Prostate gland (tissue), 2 donors: ENCODE measurements around the gene COPS8. TPM values are rescaled to one million over a fixed set of nuclear protein-coding genes. Genes with fewer than 3 reads are reported as not detected.

Experiments
- DNase-seq: peaks from one replicate; pipeline ENCODE4 v3.0.0-alpha.2; 2019; ENCODE audit warnings: low spot score
- H3K27ac ChIP-seq, 2 donors: fragments of 200-600 bp; sonication (generic); 2 replicates each; pipeline ENCODE4 v1.5.1; 2017 to 2019
- H3K27me3 ChIP-seq: fragments of 200-600 bp; sonication (generic); replicated peaks from 2 replicates; pipeline ENCODE4 v1.5.1; 2019; ENCODE audit not compliant: insufficient read depth
- H3K36me3 ChIP-seq, 2 donors: fragments of 200-600 bp; sonication (generic); 1 replicate in 1 of 2; 2 replicates in 1 of 2; pipeline versions ENCODE4 v1.5.1 to v1.8.1; 2017 to 2019
- H3K4me1 ChIP-seq: fragments of 200-600 bp; sonication (generic); replicated peaks from 2 replicates; pipeline ENCODE4 v1.5.1; 2019
- H3K4me3 ChIP-seq, 2 donors: fragments of 200-600 bp; sonication (generic); 2 replicates each; pipeline ENCODE4 v1.5.1; 2017 to 2019
- H3K9me3 ChIP-seq: fragments of 200-600 bp; sonication (generic); 2 replicates; pipeline ENCODE4 v1.5.1; 2017
- POLR2A ChIP-seq: fragments of 450-650 bp; IDR thresholded peaks from one replicate; pipeline ENCODE4 v1.6.1; 2016; ENCODE audit warnings: antibody characterized with exemption, mild to moderate bottlenecking
- POLR2AphosphoS5 ChIP-seq: sonication (generic); formaldehyde crosslinking; IDR thresholded peaks from one replicate; pipeline ENCODE4 v1.6.1; 2017; ENCODE audit warnings: antibody characterized with exemption
- WGBS: methylation state at CpG from one replicate; pipeline ENCODE4 v1.1.5; 2018; 5-methylcytosine and 5-hydroxymethylcytosine counted together
- intact Hi-C: fragments of 100-400 bp; cut with DNase I; formaldehyde crosslinking; loops from one replicate; pipeline ENCODE4 v1.14.2; 2022
- total RNA-seq, 2 donors: library from RNA; depleted of rRNA; stranded (reverse); fragments of >200 nt; gene quantifications; one replicate each; pipeline ENCODE4 v1.1.0, GENCODE V29; 2016
- TF ChIP-seq, protein P1 (sequence below), 4 experiments: fragments of 200-600 bp in 2 of 4; fragments of 450-650 bp in 2 of 4; sonication (generic) in 2 of 4; IDR thresholded peaks; 1 replicate in 3 of 4; 2 replicates in 1 of 4; pipeline ENCODE4 v1.5.1; 2016 to 2019; ENCODE audit warnings: antibody characterized with exemption in 4 of 4, mild to moderate bottlenecking in 2 of 4, moderate library complexity in 2 of 4

The COPS8 gene
- total RNA-seq, 2 donors from 2014 or later: 73.1 to 90.0 TPM

DNA sequence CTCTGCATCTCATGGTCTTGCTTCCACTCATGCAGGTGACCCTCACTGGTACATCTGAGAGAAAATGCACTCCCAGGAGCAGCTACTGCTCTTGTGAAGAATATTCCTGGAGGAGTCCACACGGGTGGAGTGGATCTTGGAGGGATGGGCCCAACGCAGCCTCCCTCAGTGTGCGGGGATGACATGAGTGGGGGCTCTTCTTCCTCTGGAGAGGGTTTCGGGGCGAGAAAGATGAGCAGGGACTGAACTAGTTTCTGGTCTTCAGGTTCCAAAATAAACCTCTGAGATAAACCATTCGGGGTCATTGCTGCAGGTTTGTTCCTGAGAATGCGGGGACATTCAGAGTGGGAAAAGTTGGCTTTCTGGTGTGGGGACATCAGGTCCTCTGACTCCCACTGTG is 39.1 kb downstream of the COPS8 start:
- DNase-seq: no peak
- H3K27ac ChIP-seq: no peak overlapping the region
- 95% methylated on average over 7 of the region's 7 CpGs for WGBS
- H3K36me3 ChIP-seq: no peaks in the 10 kb centered on the region
- H3K4me1 ChIP-seq: peaks cover 3% of the 10 kb centered on the region
- H3K27me3 ChIP-seq: no peaks in the 10 kb centered on the region
- H3K9me3 ChIP-seq: no peaks in the 10 kb centered on the region
- intact Hi-C loops: loop anchor here (5.0 to 10.0 kb wide), 2 partner anchors 290 to 347 kb away; partner anchors contain the start of gene COL6A3
- TF ChIP-seq POLR2A (no peak), POLR2AphosphoS5 (no peak)
- TF ChIP-seq, protein P1, sequence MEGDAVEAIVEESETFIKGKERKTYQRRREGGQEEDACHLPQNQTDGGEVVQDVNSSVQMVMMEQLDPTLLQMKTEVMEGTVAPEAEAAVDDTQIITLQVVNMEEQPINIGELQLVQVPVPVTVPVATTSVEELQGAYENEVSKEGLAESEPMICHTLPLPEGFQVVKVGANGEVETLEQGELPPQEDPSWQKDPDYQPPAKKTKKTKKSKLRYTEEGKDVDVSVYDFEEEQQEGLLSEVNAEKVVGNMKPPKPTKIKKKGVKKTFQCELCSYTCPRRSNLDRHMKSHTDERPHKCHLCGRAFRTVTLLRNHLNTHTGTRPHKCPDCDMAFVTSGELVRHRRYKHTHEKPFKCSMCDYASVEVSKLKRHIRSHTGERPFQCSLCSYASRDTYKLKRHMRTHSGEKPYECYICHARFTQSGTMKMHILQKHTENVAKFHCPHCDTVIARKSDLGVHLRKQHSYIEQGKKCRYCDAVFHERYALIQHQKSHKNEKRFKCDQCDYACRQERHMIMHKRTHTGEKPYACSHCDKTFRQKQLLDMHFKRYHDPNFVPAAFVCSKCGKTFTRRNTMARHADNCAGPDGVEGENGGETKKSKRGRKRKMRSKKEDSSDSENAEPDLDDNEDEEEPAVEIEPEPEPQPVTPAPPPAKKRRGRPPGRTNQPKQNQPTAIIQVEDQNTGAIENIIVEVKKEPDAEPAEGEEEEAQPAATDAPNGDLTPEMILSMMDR (IDR thresholded peaks at IDR 0.05): no peak
- H3K4me3 ChIP-seq: no peak overlapping the region

DNA sequence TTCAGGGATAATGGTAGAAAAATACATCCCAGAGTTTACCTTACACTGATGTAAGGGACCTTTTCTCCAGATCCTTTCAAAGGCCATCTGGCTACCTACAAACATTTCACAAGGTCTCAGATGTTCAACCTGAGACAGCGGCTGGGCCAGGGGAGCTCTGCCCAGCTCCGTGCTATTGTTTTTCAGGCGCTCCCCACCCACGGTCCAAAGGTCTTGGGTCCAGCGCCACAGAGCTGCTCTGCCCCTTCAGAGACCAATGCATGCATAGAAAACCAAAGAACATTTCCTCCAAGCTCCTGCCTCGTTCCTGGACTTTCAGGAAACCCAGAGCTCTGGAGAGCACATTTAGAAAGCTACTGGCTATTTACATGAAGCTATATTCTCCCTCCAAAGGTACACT is 40.3 kb downstream of the COPS8 start:
- no peaks in the 10 kb centered on the region for H3K27me3 ChIP-seq
- no peaks in the 10 kb centered on the region for H3K9me3 ChIP-seq
- no peak for DNase-seq
- intact Hi-C loops: loop anchor here (10.0 kb wide), 1 partner anchor 289 kb away; the partner anchor contains the start of gene COL6A3
- H3K36me3 ChIP-seq: no peaks in the 10 kb centered on the region
- H3K4me3 ChIP-seq: no peak overlapping the region
- WGBS: 90% methylated on average over 6 of the region's 6 CpGs
- TF ChIP-seq POLR2AphosphoS5: no peak
- TF ChIP-seq, protein P1 (IDR thresholded peaks at IDR 0.05): no peak
- no peak for TF ChIP-seq POLR2A
- H3K4me1 ChIP-seq: peaks cover 3% of the 10 kb centered on the region
- peak overlapping the region; percentile 64 to 73 for H3K27ac ChIP-seq

DNA sequence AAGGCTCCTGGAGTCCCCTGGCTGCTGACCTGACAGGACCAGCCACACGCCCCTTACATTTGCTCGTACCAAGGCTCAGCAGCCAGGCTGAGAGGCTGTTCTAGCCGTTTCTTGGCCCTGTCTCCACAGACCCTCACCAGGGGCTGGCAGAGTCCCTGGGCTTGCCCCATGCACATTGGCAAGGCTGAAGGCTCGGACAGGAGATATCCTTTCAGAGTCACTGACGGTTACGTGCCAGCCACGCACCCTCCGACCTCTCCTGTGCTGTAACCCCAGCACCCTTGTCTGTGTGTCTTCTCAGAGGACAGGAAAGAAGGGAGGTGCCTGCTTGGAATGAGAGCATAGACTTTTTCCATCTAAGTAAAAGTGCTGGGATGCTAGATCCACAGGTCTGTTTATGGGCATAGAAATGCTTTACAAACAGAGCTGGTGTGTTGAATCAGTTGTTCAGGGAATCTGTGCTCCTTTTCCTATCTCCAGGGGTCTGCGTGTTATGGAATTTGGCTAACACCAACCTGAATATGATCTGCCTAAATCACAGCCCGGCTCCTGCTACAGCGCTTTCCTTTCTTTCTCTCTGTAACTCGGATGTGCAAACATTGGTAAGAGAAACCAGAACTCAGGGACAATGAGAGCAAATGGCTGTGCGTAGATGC is 41.0 kb downstream of the COPS8 start:
- no peak overlapping the region for H3K4me3 ChIP-seq
- TF ChIP-seq POLR2A (no peak), POLR2AphosphoS5 (no peak)
- TF ChIP-seq, protein P1 (IDR thresholded peaks at IDR 0.05): no peak
- WGBS: 58% methylated on average over 13 of the region's 13 CpGs
- H3K27me3 ChIP-seq: no peaks in the 10 kb centered on the region
- H3K9me3 ChIP-seq: no peaks in the 10 kb centered on the region
- H3K27ac ChIP-seq: peak overlapping the region; percentile 64 to 73
- H3K4me1 ChIP-seq: peaks cover 3% of the 10 kb centered on the region
- intact Hi-C loops: loop anchor here (10.0 kb wide), 1 partner anchor 288 kb away; the partner anchor contains the start of gene COL6A3
- H3K36me3 ChIP-seq: no peaks in the 10 kb centered on the region
- no peak for DNase-seq

DNA sequence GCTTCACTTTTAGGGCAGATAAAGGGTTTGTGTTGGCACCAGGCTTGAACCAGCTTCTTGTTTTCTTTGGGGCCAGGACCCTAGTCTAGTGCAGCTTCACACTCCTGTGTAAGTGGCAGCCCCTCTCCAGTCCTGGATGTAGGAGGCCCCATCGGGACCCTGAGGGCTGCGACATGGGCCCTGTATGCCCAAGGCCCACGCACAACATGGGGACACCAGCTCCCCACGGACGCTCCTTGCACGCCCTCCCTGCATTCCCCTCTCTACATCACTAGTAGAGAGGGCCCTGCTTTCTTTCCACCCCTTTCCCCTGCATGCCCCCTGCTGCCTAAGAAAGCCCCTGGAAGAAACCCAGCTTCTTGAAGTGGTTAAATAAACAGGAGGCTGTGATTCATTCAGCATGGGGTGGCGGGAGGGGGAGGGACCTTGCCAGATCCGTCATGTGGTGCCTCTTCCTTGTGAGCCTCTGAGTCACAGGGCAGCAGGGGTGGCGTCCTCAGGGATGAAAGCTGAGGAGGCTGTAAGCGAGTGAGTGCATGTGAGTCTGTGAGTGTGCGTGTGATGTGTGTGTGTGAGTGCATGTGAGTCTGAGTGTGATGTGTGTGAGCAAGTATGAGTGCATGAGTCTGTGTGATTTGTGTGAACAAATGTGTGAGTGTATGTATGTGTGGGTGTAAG is 42.5 kb downstream of the COPS8 start:
- H3K27ac ChIP-seq: peak overlapping the region; percentile 64 to 73
- H3K36me3 ChIP-seq: no peaks in the 10 kb centered on the region
- intact Hi-C loops: loop anchor here (10.0 kb wide), 1 partner anchor 287 kb away; the partner anchor contains the start of gene COL6A3
- DNase-seq: peak; percentile 71
- 34% methylated on average over 11 of the region's 11 CpGs for WGBS
- no peaks in the 10 kb centered on the region for H3K27me3 ChIP-seq
- H3K4me3 ChIP-seq: no peak overlapping the region
- TF ChIP-seq POLR2A (no peak), POLR2AphosphoS5 (peak; percentile 91)
- TF ChIP-seq, protein P1 (IDR thresholded peaks at IDR 0.05): peak in 1 of 4 experiments; percentile 4
- peaks cover 3% of the 10 kb centered on the region for H3K4me1 ChIP-seq
- H3K9me3 ChIP-seq: no peaks in the 10 kb centered on the region
